ENCODE data around the gene RFPL1.

DNA sequence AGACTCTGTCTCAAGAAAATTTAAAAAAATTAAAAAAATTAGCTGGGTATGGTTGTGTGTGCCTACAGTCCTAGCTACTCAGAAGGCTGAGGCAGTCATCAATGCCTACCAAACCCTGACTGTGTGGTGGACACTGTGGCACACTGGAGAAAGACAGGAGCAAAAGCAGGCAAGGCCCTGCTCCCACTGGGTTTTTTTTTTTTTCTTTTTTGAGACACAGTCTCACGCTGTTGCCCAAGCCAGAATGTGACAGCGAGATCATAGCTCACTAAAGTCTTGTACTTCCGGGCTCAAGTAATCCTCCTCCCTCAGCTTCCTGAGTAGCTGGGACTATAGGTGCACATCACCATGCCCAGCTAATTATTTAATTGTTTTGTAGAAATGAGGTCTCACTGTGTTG is 46.3 kb downstream of the RFPL1 start:
- TF ChIP-seq CTCF (IDR thresholded peaks at IDR 0.05) (no peak), POLR2A (IDR thresholded peaks at IDR 0.05) (no peak)
